Liver (tissue), 9 donors: ENCODE results near the gene NUBPL. TPM values are rescaled to one million over a fixed set of nuclear protein-coding genes. Genes with fewer than 3 reads are reported as not detected.
A peak's percentile ranks its signal among the peaks of the same experiment; 100 is the strongest.

ENCODE experiments used
- DNase-seq: peaks from one replicate; pipeline ENCODE4 v3.0.0-alpha.2; 2017; ENCODE audit warnings: low spot score
- H3K27ac ChIP-seq, 2 donors: one replicate each; pipeline ENCODE4 v1.7.0; 2013; ENCODE audit warnings: inconsistent platforms in 2 of 2, low read length in 2 of 2, control low read depth in 1 of 2, low read depth in 1 of 2, mild to moderate bottlenecking in 1 of 2
- H3K27me3 ChIP-seq, 4 donors: one replicate each; pipeline versions ENCODE4 v1.6.1 to v1.7.0; 2013; ENCODE audit warnings: low read length in 3 of 4, inconsistent platforms in 1 of 4, mild to moderate bottlenecking in 1 of 4, moderate library complexity in 1 of 4; ENCODE audit not compliant: control insufficient read depth in 4 of 4, insufficient read depth in 4 of 4
- H3K36me3 ChIP-seq, 4 donors: one replicate each; pipeline versions ENCODE4 v1.6.1 to v1.7.0; 2013; ENCODE audit warnings: low read length in 3 of 4, mild to moderate bottlenecking in 3 of 4, low read depth in 1 of 4, moderate library complexity in 1 of 4; ENCODE audit not compliant: control insufficient read depth in 4 of 4, insufficient read depth in 3 of 4
- H3K4me1 ChIP-seq, 4 donors: one replicate each; pipeline versions ENCODE4 v1.6.1 to v1.7.0; 2013; ENCODE audit warnings: low read length in 3 of 4, mild to moderate bottlenecking in 3 of 4, moderate library complexity in 1 of 4; ENCODE audit not compliant: control insufficient read depth in 4 of 4, insufficient read depth in 4 of 4
- H3K4me3 ChIP-seq, 3 donors: one replicate each; pipeline versions ENCODE4 v1.6.1 to v1.7.0; 2013; ENCODE audit warnings: low read length in 3 of 3, control low read depth in 1 of 3, low read depth in 1 of 3, mild to moderate bottlenecking in 1 of 3
- H3K9ac ChIP-seq, 2 donors: one replicate each; pipeline ENCODE4 v1.7.0; 2013; ENCODE audit warnings: low read length in 2 of 2, mild to moderate bottlenecking in 2 of 2, moderate library complexity in 2 of 2, control low read depth in 1 of 2, low read depth in 1 of 2
- H3K9me3 ChIP-seq, 4 donors: one replicate each; pipeline versions ENCODE4 v1.6.1 to v1.7.0; 2013; ENCODE audit warnings: low read length in 3 of 4; ENCODE audit not compliant: control insufficient read depth in 4 of 4
- EGR1 ChIP-seq, 2 donors: IDR thresholded peaks; 2 replicates each; pipeline ENCODE4 v1.6.1; 2016 to 2018; ENCODE audit warnings: antibody characterized with exemption in 2 of 2, low read depth in 2 of 2
- FOXA1 ChIP-seq: IDR thresholded peaks from 2 replicates; pipeline ENCODE4 v1.6.1; 2016; ENCODE audit warnings: antibody characterized with exemption
- FOXA2 ChIP-seq: IDR thresholded peaks from 2 replicates; pipeline ENCODE4 v1.6.1; 2016; ENCODE audit warnings: antibody characterized with exemption
- GABPA ChIP-seq, 2 donors: IDR thresholded peaks in 1 of 2; conservative IDR thresholded peaks in 1 of 2; 2 replicates each; pipeline ENCODE4 v1.6.1; 2016; ENCODE audit warnings: antibody characterized with exemption in 2 of 2, mild to moderate bottlenecking in 1 of 2, moderate library complexity in 1 of 2
- HNF4A ChIP-seq, 2 donors: conservative IDR thresholded peaks; 2 replicates each; pipeline ENCODE4 v1.6.1; 2016; ENCODE audit warnings: antibody characterized with exemption in 2 of 2, mild to moderate bottlenecking in 2 of 2
- HNF4G ChIP-seq: IDR thresholded peaks from 2 replicates; pipeline ENCODE4 v1.6.1; 2016; ENCODE audit warnings: antibody characterized with exemption
- NR2F2 ChIP-seq: IDR thresholded peaks from 2 replicates; pipeline ENCODE4 v1.6.1; 2016; ENCODE audit warnings: antibody characterized with exemption
- RAD21 ChIP-seq, 2 donors: IDR thresholded peaks; 2 replicates each; pipeline ENCODE4 v1.6.1; 2016; ENCODE audit warnings: antibody characterized with exemption in 2 of 2, mild to moderate bottlenecking in 2 of 2
- RXRA ChIP-seq, 2 donors: IDR thresholded peaks; 2 replicates each; pipeline ENCODE4 v1.6.1; 2017 to 2018; ENCODE audit warnings: antibody characterized with exemption in 2 of 2, mild to moderate bottlenecking in 1 of 2
- SP1 ChIP-seq: IDR thresholded peaks from 2 replicates; pipeline ENCODE4 v1.6.1; 2018; ENCODE audit warnings: antibody characterized with exemption, mild to moderate bottlenecking
- TAF1 ChIP-seq: conservative IDR thresholded peaks from 2 replicates; pipeline ENCODE4 v1.6.1; 2016; ENCODE audit warnings: antibody characterized with exemption, mild to moderate bottlenecking
- YY1 ChIP-seq: IDR thresholded peaks from 2 replicates; pipeline ENCODE4 v1.6.1; 2016; ENCODE audit warnings: antibody characterized with exemption, mild to moderate bottlenecking
- WGBS: extraction: QIAGEN DNeasy Blood & Tissue Kit; methylation state at CpG from one replicate; pipeline ENCODE4 v1.1.7; 2013; 5-methylcytosine and 5-hydroxymethylcytosine counted together
- polyA plus RNA-seq, 2 donors: library from polyadenylated mRNA; stranded (reverse) in 1 of 2; unstranded in 1 of 2; fragments of 200-250 nt in 1 of 2; fragments of >200 nt in 1 of 2; fragmentation: Nextera tagmentation in 1 of 2; extraction: Ambion mirVana in 1 of 2; gene quantifications; one replicate each; pipeline versions ENCODE4 v1.2.1 to v1.2.3, GENCODE V29; 2013 to 2015
- total RNA-seq, 2 donors: library from RNA; depleted of rRNA; stranded (reverse); fragments of >200 nt; gene quantifications; one replicate each; pipeline ENCODE4 v1.2.3, GENCODE V29; 2014
- TF ChIP-seq, protein P1 (sequence below): fragments of 150-350 bp; IDR thresholded peaks from 2 replicates; pipeline ENCODE4 v1.5.1; 2017; ENCODE audit warnings: improper control_type of control experiment, low read depth, low read length; ENCODE audit not compliant: missing input control
- TF ChIP-seq, protein P2 (sequence below): IDR thresholded peaks from 2 replicates; pipeline ENCODE4 v1.6.1; 2016; ENCODE audit warnings: antibody characterized with exemption, mild to moderate bottlenecking
- TF ChIP-seq, protein P3 (sequence below): IDR thresholded peaks from 2 replicates; pipeline ENCODE4 v1.6.1; 2016; ENCODE audit warnings: antibody characterized with exemption
- TF ChIP-seq, protein P4 (sequence below): IDR thresholded peaks from 2 replicates; pipeline ENCODE4 v1.6.1; 2016; ENCODE audit warnings: antibody characterized with exemption
- donor health status: healthy.
- donor health status: healthy.
- donor health status: healthy.
- donor health status: healthy.
- donor health status: healthy.

NUBPL gene
- total and polyA plus RNA-seq, 4 donors = 4.2 to 9.3 (median 6.7) TPM

DNA sequence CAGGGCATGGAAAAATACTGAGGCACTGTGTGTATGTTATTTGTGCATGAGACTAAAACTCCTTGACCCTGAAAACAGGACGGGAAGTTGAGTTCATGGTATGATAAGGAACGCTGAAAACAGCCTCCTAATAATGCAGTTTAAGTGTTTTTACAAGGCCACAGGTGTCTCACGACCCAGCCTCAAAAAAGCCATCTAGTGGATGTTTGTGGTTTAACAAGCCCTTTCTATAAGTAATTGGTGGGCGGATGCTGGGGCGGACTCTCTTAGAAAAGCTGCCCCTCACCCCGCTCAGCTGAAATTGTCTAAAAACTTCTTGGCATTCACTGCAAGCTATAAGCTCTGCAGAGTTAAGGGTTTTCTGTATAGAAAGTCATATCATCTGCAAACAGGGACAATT, 184.5 kb downstream of the NUBPL start:
- Histone ChIP-seq H3K4me3 (peak overlapping the region in 1 of 3 donors; percentile 5), H3K27me3 (no peaks in the 10 kb centered on the region), H3K4me1 (peaks cover 0 to 2% (median 0%) of the 10 kb centered on the region in 4 donors), H3K9me3 (peaks cover 3 to 10% (median 6%) of the 10 kb centered on the region in 4 donors), H3K36me3 (no peaks in the 10 kb centered on the region), H3K27ac (no peak overlapping the region), H3K9ac (no peak overlapping the region)
- TF ChIP-seq EGR1 (IDR thresholded peaks at IDR 0.05; ENCODE audit: low read depth in 2 of 2) (no peak), RAD21 (IDR thresholded peaks at IDR 0.05) (peak in 1 of 2 donors; percentile 19)
- TF ChIP-seq, protein P1, sequence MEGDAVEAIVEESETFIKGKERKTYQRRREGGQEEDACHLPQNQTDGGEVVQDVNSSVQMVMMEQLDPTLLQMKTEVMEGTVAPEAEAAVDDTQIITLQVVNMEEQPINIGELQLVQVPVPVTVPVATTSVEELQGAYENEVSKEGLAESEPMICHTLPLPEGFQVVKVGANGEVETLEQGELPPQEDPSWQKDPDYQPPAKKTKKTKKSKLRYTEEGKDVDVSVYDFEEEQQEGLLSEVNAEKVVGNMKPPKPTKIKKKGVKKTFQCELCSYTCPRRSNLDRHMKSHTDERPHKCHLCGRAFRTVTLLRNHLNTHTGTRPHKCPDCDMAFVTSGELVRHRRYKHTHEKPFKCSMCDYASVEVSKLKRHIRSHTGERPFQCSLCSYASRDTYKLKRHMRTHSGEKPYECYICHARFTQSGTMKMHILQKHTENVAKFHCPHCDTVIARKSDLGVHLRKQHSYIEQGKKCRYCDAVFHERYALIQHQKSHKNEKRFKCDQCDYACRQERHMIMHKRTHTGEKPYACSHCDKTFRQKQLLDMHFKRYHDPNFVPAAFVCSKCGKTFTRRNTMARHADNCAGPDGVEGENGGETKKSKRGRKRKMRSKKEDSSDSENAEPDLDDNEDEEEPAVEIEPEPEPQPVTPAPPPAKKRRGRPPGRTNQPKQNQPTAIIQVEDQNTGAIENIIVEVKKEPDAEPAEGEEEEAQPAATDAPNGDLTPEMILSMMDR = no peak
- no peak for DNase-seq
- WGBS = 88% methylated on average over 6 of the region's 6 CpGs

DNA sequence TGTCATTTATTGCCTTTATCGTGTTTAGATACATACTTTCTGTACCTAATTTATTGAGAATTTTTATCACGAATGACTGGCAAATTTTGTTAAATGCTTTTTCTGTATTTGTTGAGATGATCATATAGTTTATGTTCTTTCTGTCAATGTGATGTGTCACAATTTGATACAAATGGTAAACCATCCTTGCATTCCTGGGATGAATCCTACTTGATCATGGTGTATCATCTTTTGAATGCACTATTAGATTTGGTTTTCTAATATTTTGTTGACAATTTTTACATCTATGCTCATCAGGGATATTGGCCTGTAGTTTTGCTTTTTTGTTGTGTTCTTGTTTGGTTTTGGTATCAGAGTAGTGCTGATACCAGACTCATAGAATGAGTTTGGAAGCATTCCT, 185.1 kb downstream of the NUBPL start:
- WGBS = 97% methylated on average over 2 of the region's 2 CpGs
- no peak overlapping the region for H3K9ac ChIP-seq
- TF ChIP-seq HNF4G = no peak
- TF ChIP-seq, protein P2, sequence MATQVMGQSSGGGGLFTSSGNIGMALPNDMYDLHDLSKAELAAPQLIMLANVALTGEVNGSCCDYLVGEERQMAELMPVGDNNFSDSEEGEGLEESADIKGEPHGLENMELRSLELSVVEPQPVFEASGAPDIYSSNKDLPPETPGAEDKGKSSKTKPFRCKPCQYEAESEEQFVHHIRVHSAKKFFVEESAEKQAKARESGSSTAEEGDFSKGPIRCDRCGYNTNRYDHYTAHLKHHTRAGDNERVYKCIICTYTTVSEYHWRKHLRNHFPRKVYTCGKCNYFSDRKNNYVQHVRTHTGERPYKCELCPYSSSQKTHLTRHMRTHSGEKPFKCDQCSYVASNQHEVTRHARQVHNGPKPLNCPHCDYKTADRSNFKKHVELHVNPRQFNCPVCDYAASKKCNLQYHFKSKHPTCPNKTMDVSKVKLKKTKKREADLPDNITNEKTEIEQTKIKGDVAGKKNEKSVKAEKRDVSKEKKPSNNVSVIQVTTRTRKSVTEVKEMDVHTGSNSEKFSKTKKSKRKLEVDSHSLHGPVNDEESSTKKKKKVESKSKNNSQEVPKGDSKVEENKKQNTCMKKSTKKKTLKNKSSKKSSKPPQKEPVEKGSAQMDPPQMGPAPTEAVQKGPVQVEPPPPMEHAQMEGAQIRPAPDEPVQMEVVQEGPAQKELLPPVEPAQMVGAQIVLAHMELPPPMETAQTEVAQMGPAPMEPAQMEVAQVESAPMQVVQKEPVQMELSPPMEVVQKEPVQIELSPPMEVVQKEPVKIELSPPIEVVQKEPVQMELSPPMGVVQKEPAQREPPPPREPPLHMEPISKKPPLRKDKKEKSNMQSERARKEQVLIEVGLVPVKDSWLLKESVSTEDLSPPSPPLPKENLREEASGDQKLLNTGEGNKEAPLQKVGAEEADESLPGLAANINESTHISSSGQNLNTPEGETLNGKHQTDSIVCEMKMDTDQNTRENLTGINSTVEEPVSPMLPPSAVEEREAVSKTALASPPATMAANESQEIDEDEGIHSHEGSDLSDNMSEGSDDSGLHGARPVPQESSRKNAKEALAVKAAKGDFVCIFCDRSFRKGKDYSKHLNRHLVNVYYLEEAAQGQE = no peak
- TF ChIP-seq RXRA (IDR thresholded peaks at IDR 0.05) = no peak
- no peak for TF ChIP-seq HNF4A (conservative IDR thresholded peaks at IDR 0.05)
- no peak for TF ChIP-seq FOXA1
- TF ChIP-seq TAF1 = no peak
- TF ChIP-seq GABPA (IDR thresholded peaks at IDR 0.05 in 1 of 2, conservative IDR thresholded peaks at IDR 0.05 in 1 of 2) = no peak
- no peak for TF ChIP-seq YY1
- TF ChIP-seq, protein P3, sequence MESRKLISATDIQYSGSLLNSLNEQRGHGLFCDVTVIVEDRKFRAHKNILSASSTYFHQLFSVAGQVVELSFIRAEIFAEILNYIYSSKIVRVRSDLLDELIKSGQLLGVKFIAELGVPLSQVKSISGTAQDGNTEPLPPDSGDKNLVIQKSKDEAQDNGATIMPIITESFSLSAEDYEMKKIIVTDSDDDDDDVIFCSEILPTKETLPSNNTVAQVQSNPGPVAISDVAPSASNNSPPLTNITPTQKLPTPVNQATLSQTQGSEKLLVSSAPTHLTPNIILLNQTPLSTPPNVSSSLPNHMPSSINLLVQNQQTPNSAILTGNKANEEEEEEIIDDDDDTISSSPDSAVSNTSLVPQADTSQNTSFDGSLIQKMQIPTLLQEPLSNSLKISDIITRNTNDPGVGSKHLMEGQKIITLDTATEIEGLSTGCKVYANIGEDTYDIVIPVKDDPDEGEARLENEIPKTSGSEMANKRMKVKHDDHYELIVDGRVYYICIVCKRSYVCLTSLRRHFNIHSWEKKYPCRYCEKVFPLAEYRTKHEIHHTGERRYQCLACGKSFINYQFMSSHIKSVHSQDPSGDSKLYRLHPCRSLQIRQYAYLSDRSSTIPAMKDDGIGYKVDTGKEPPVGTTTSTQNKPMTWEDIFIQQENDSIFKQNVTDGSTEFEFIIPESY = no peak
- TF ChIP-seq EGR1 (IDR thresholded peaks at IDR 0.05; ENCODE audit: low read depth in 2 of 2) = no peak
- no peak for TF ChIP-seq FOXA2
- TF ChIP-seq SP1 = no peak
- TF ChIP-seq NR2F2 = no peak
- TF ChIP-seq, protein P4, sequence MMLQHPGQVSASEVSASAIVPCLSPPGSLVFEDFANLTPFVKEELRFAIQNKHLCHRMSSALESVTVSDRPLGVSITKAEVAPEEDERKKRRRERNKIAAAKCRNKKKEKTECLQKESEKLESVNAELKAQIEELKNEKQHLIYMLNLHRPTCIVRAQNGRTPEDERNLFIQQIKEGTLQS = no peak
- no peak overlapping the region for H3K27ac ChIP-seq
- H3K36me3 ChIP-seq = no peaks in the 10 kb centered on the region
- no peak overlapping the region for H3K4me3 ChIP-seq
- peaks cover 3 to 10% (median 6%) of the 10 kb centered on the region in 4 donors for H3K9me3 ChIP-seq
- DNase-seq = no peak
- H3K4me1 ChIP-seq = peaks cover 0 to 2% (median 0%) of the 10 kb centered on the region in 4 donors
- H3K27me3 ChIP-seq = no peaks in the 10 kb centered on the region
